RKO (cell line): ENCODE results near the gene PPEF1.
"Not testable (repeated sequence)": the region's sequence is repeated elsewhere in the genome, so short reads cannot be mapped to it uniquely, and the experiment has no call there.

Experiments used
- DNase-seq: peaks from one replicate; pipeline ENCODE4 v3.0.0-alpha.2; 2016; ENCODE audit warnings: low spot score

The PPEF1 gene

GRCh38 chrX:18793601-18794089 lies 86.2 kb downstream of the PPEF1 start:
- DNase-seq, result no peak

GRCh38 chrX:18797141-18797540 lies 89.7 kb downstream of the PPEF1 start:
- no peak for DNase-seq

DNA sequence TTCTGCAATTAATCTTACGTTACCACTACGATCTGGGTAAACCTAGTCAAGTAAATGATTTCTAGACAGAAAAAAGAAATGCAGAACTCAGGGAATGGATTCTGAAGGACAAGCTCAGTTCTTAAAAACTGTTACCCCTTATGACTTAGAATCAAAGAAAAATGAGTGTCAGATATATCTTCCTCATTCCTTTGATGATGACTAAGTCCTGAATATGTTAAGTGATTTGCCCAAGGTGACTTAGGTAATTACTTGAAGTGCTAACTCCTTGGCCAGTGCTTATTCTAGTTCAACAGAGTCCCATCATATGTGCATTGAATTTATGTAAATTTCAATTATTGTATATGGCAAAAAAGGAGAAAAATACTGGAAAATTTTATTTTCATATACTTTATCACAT lies 92.5 kb downstream of the PPEF1 start:
- no peak for DNase-seq

DNA sequence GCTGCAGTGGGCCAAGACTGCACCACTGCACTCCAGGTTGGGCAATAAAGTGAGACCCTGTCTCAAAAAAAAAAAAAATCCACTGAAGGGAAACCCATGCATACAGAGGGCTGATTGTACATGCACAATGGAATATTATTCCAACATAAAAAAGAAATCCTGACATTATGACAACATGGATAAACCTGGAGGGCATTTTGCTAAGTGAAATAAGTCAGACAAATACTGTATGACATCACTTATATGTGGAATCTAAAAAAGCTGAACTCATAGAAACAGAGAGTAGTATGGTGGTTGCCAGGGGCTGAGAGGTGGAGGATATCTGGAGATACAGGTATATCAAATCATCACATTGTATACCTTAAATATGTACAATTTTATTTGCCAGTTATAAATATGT lies 102.2 kb downstream of the PPEF1 start:
- no peak for DNase-seq

DNA sequence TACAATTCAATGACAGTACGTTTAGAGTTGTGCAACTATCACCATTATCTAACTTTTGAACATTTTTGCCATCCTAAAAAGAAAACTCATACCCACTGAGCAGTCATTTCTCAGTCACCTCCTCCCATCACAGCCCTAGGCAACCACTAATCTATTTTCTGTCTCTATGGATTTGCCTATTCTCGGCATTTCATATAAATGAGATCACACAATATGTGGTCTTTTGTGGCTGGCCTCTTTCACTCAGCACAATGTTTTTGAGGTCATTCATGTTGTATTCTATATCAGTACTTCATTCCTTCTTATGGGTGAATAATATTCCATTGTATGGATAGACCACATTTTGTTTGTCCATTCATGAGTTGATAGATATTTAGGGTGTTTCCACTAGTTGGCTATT lies 103.0 kb downstream of the PPEF1 start:
- DNase-seq, result no peak

- no peak for DNase-seq
Observed at GRCh38 chrX:18825375-18825774, 117.9 kb downstream of the PPEF1 start.

DNA sequence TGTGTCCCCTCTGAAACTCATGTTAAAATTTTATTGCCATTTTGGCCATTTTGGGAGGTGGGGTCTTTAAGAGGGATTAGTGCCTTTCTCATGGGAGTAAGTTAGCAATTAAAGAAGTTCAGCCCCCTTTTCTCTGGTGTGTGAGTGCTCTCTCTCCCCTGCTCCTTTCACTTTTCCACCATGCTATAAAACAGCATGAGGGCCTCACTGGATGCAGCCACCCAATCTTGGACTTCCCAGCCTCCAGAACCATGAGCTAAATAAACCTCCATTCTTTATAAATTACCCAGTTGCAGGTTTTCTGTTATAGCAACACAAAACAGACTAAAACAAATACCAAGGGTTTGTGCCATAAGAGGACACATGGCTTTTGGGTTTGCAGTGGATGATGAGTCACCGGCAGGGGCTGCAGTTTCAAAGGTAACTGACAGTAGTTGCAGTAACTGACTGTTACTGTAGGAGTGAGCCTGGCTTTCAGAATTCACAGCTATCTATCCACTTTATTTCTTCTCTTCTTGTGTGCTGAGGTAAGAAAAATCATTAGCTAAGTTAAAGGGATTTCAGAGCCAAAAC lies 121.5 kb downstream of the PPEF1 start:
- DNase-seq, result peak; percentile 12

- no peak for DNase-seq
Observed at GRCh38 chrX:18833071-18833731, 125.8 kb downstream of the PPEF1 start.

DNA sequence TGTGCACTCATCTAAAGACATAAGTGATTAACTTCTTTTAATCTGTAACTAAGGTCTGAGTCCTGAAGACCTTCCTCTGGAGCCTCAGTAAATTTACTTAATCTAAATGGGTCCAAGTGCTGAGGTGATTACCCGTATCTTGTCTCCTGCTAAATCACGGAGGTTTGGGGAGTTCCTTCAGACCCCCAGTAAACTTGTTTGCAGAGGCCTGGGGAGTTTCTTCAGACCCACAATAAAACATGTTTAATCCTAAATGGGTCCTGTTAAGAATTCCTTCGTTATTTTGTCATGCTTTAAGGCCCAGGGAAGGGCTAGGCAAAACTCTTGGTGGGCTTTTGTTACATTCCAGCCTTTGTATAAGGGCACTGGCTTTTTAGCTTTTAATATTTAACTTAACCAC lies 140.5 kb downstream of the PPEF1 start:
- DNase-seq, result not testable (repeated sequence)

- no peak for DNase-seq
Observed at GRCh38 chrX:18855919-18856644, 148.6 kb downstream of the PPEF1 start.

DNA sequence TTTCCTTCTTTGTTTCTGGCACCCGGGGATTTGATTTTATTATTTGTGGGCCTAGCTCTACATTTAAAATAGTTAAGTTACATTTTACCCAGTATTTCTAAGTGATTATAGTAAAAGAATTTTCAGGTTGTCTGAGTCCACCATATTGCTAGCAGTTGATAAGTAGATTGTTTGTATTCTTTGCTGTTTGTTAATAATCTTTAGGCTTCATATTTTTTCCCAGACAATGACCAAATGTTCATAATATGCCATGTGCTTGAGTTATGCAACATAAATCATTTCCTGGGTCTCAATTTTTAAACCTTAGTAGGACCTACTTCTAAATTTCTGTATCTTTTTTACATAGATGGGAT lies 149.2 kb downstream of the PPEF1 start:
- DNase-seq, result no peak

DNA sequence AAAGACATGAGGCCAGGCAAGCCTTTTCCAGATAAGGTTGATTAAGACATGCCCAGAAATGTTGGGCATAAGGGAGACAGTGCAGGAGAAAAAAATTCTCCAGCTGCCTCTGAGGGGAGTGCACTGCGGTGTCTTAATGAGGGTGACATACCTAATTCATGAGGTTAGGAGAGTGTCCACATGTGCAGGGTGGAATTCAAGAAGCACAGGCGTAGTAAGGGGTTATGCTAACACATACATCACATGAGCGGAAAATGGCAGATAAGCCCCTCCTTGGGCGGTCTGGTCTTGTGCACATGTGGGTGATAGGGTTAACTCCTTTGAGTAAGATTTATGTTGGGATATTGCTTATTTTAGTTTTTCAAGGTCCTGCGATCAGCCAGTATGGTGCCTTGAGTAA lies 154.1 kb downstream of the PPEF1 start:
- DNase-seq, result no peak

- DNase-seq, result no peak
Observed at GRCh38 chrX:18864390-18864920, 157.0 kb downstream of the PPEF1 start.

DNA sequence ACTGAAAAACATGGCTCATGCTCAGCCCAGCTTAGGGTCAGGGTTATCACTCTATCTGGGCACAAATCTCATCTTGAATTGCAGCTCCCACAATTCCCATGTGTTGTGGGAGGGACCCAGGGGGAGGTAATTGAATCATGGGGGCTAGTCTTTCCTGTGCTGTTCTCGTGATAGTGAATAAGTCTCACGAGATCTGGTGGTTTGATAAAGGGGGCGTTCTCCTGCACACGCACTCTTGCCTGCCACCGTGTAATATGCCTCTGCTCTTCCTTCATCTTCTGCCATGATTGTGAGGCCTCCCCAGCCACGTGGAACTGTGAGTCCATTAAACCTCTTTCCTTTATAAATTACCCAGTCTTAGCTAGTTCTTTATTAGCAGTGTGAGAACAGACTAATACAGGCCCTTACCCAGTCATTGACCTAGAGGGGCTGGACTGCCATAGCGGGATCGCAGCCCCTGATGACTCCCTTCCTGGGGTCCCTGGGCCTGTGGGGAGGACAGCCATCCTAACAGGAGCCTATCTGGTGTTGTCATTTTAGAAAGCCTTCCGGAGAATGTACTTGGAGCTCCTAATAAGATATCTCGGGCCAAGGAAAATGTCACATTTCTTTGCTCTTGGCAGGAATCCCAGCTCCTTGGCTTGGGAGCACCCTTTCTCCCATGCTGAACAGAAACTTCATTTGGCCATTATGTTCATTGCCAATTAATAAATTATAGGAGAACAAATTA lies 163.9 kb downstream of the PPEF1 start:
- no peak for DNase-seq

DNA sequence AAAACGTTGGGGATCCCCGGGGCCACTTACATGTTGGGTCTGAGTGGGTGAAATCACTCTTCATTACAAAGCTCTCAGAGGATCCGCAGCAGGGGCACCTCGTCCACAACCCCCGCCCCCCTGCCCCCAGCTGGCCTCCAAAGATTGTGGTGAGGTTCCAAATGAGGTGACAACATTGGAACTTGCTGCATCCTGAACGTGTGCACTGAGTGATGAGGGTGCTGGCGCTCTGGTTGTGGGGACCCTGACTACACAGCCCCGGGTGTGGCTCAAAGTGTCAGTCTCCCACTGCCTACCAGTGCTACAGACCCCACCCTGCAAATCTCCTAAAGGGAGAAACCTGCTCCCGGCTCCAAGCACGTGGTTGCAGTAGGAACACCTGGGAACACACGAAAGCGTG lies 164.5 kb downstream of the PPEF1 start:
- DNase-seq, result no peak

DNA sequence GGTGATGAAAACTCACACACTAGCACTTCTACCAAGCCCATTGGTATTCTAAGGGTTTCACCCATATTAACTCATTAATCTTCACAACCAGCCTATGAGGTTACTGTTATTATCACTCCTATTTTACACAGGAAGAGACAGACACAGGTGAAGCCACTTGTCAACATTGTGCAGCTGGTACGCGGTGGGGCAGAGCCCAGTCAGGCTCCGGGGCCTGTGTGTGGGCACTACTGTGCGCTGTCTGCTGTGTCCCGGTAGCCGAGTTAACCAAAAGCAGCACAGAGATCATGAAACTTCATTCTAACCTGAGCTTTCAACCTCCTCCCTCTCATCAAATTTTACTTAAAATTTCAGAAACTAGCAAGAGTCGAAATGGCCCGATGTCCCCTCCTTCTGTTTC lies 165.2 kb downstream of the PPEF1 start:
- DNase-seq, result no peak

GRCh38 chrX:18873189-18873791 lies 165.8 kb downstream of the PPEF1 start:
- DNase-seq, result peak; percentile 71

DNA sequence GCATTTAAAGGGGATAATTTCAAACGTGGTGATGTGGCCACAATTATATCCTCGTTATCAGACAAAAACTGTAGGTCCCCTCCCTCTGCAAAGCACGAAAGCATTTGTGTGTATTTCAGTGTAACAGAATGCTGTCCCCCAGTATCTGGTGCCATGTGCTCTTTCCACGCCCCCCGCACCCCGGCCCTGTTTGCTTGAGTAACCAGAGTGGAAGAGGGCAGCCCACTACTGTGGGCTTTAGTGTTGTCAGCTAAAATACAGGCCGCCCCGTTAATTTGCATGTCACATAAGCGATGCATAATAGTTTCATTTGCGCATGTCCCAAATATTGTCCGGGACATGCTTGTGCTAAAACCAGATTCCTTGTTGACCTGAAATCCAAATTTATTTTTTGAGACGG lies 166.4 kb downstream of the PPEF1 start:
- no peak for DNase-seq

DNA sequence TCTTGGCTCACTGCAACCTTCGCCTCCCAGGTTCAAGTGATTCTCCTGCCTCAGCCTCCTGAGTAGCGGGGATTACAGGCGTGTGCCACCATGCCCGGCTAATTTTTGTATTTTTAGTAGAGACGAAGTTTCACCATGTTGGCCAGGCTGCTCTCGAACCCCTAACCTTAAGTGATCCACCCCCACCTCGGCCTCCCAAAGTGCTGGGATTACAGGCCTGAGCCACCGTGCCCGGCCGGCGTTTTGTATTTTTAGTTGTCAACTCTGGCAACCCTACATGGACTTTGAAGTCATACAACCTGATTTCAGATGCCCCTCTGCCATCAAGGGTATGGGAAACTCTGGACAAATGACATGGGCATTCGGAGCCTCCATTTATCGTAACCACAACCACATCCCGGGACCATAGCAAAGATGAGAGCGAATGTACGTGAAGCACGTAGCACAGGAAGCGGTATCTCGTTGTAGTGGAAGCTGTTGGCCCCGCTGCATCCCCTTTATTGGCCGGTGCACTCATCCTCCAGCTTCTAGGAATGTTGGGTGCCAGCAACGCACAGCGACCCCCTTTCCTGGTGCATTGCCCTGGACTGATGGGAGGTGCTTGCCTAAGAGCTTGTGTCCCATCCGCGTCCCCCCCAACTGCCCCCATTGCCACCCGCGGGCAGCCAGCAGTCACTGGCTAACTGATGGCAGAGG lies 167.3 kb downstream of the PPEF1 start:
- DNase-seq, result no peak

GRCh38 chrX:18875256-18875878 lies 167.9 kb downstream of the PPEF1 start:
- no peak for DNase-seq

DNA sequence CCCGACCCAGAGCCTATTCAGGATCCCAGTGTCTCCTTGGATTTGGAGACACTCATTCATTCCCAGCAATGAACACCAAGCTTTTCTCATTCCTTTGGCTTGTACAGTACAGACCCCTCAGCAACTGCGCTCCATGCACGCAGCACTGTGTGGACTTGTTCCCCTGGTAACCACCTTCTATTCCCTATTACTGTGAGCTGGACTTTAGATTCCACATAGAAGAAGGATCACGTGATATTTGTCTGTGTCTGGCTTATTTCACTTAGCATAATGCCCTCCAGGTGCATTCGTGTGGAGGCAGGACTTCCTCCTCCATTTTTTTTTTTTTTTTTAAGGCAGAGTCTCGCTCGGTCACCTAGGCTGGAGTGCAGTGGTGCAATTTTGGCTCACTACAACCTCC lies 170.0 kb downstream of the PPEF1 start:
- DNase-seq, result no peak
